CD14-positive monocyte (primary cell): ENCODE data around the gene CROT. TPM values are rescaled to one million over a fixed set of nuclear protein-coding genes. Genes with fewer than 3 reads are reported as not detected.

Source experiments
- DNase-seq, 3 donors: peaks; one replicate each; pipeline ENCODE4 v3.0.0-alpha.2; 2011 to 2022
- H2AFZ ChIP-seq: 2 replicates; pipeline ENCODE4 v1.6.0; 2012; ENCODE audit warnings: mild to moderate bottlenecking, low read depth, low read length, inconsistent platforms; ENCODE audit not compliant: insufficient read depth, poor library complexity, severe bottlenecking
- H3K27ac ChIP-seq, 2 donors: 1 replicate in 1 of 2; 2 replicates in 1 of 2; pipeline ENCODE4 v1.5.1; 2012 to 2013; ENCODE audit warnings: low read length in 2 of 2, control low read depth in 1 of 2, inconsistent platforms in 1 of 2, low read depth in 1 of 2, mild to moderate bottlenecking in 1 of 2
- H3K27me3 ChIP-seq, 2 donors: one replicate each; pipeline versions ENCODE4 v1.6.0 to v1.6.1; 2011 to 2013; ENCODE audit warnings: low read length in 2 of 2; ENCODE audit not compliant: control insufficient read depth in 2 of 2, insufficient read depth in 2 of 2
- H3K36me3 ChIP-seq, 2 donors: replicated peaks in 1 of 2; 1 replicate in 1 of 2; 2 replicates in 1 of 2; pipeline versions ENCODE4 v1.5.1 to v1.6.1; 2012 to 2013; ENCODE audit warnings: low read length in 2 of 2, control low read depth in 1 of 2, inconsistent platforms in 1 of 2, mild to moderate bottlenecking in 1 of 2; ENCODE audit not compliant: insufficient read depth in 2 of 2, control insufficient read depth in 1 of 2
- H3K4me1 ChIP-seq, 2 donors: 1 replicate in 1 of 2; 2 replicates in 1 of 2; pipeline versions ENCODE4 v1.5.1 to v1.6.1; 2012 to 2013; ENCODE audit warnings: low read length in 2 of 2, control low read depth in 1 of 2, inconsistent platforms in 1 of 2, mild to moderate bottlenecking in 1 of 2, moderate library complexity in 1 of 2; ENCODE audit not compliant: insufficient read depth in 2 of 2, control insufficient read depth in 1 of 2
- H3K4me2 ChIP-seq: replicated peaks from 2 replicates; pipeline ENCODE3; 2012; ENCODE audit warnings: low read length, moderate library complexity, mild to moderate bottlenecking; ENCODE audit not compliant: poor library complexity, severe bottlenecking; ENCODE audit errors: extremely low read depth
- H3K4me3 ChIP-seq, 3 experiments: fragments of 200-600 bp in 1 of 3; sonication (generic) in 1 of 3; replicated peaks in 1 of 3; 1 replicate in 2 of 3; 2 replicates in 1 of 3; pipeline ENCODE4 v1.5.1; 2011 to 2013; ENCODE audit warnings: low read length in 3 of 3, mild to moderate bottlenecking in 3 of 3, control low read depth in 2 of 3, low read depth in 2 of 3, inconsistent platforms in 1 of 3, moderate library complexity in 1 of 3
- H3K79me2 ChIP-seq: 2 replicates; pipeline ENCODE4 v1.6.0; 2012; ENCODE audit warnings: mild to moderate bottlenecking, control low read depth, inconsistent platforms, low read length, moderate library complexity; ENCODE audit not compliant: insufficient read depth
- H3K9ac ChIP-seq: 2 replicates; pipeline ENCODE4 v1.6.0; 2017; ENCODE audit warnings: low read length, mild to moderate bottlenecking; ENCODE audit not compliant: insufficient read depth, poor library complexity, severe bottlenecking
- H3K9me3 ChIP-seq, 2 donors: replicated peaks in 1 of 2; 1 replicate in 1 of 2; 2 replicates in 1 of 2; pipeline versions ENCODE4 v1.5.1 to v1.6.1; 2012 to 2013; ENCODE audit warnings: low read length in 2 of 2, control low read depth in 1 of 2; ENCODE audit not compliant: control insufficient read depth in 1 of 2, insufficient read depth in 1 of 2
- H4K20me1 ChIP-seq: 2 replicates; pipeline ENCODE4 v1.6.0; 2012; ENCODE audit warnings: mild to moderate bottlenecking, low read length, control low read depth, moderate library complexity; ENCODE audit not compliant: insufficient read depth
- H3K27ac Mint-ChIP-seq, 7 donors: one replicate each; pipeline ENCODE4 v1.8.0; 2020; ENCODE audit warnings: mild to moderate bottlenecking in 7 of 7, mixed read lengths in 7 of 7, moderate library complexity in 6 of 7, inconsistent platforms in 2 of 7
- H3K27me3 Mint-ChIP-seq, 3 donors: one replicate each; pipeline ENCODE4 v1.8.0; 2021 to 2022; ENCODE audit warnings: low read depth in 3 of 3, mild to moderate bottlenecking in 3 of 3, mixed read lengths in 3 of 3, moderate library complexity in 3 of 3, inconsistent platforms in 1 of 3
- H3K36me3 Mint-ChIP-seq, 2 donors: one replicate each; pipeline ENCODE4 v1.8.0; 2020; ENCODE audit warnings: mixed read lengths in 2 of 2, inconsistent platforms in 1 of 2, mild to moderate bottlenecking in 1 of 2
- H3K4me1 Mint-ChIP-seq: one replicate; pipeline ENCODE4 v1.8.0; 2020; ENCODE audit warnings: mild to moderate bottlenecking, mixed read lengths
- H3K4me3 Mint-ChIP-seq, 2 donors: one replicate each; pipeline ENCODE4 v1.8.0; 2020; ENCODE audit warnings: mild to moderate bottlenecking in 2 of 2, mixed read lengths in 2 of 2, moderate library complexity in 1 of 2
- H3K9me3 Mint-ChIP-seq, 7 donors: one replicate each; pipeline ENCODE4 v1.8.0; 2020 to 2022; ENCODE audit warnings: mixed read lengths in 7 of 7, mild to moderate bottlenecking in 6 of 7, moderate library complexity in 6 of 7, inconsistent platforms in 2 of 7
- WGBS: methylation state at CpG from one replicate; pipeline ENCODE4 v1.1.5; 2013; ENCODE audit warnings: missing lambda C conversion rate; ENCODE audit not compliant: insufficient coverage; 5-methylcytosine and 5-hydroxymethylcytosine counted together
- intact Hi-C, 2 donors: fragments of 100-400 bp; cut with micrococcal nuclease; formaldehyde crosslinking; loops; one replicate each; pipeline versions ENCODE4 v1.15.0 to v1.15.1; 2023
- polyA plus RNA-seq, 3 donors: library from polyadenylated mRNA; depleted of rRNA in 1 of 3; unstranded in 2 of 3; stranded (reverse) in 1 of 3; fragments of 300-500 nt in 2 of 3; fragments of >200 nt in 1 of 3; fragmentation: Illumina TruSeq in 2 of 3; gene quantifications; 1 replicate in 2 of 3; 2 replicates in 1 of 3; pipeline ENCODE4 v1.2.3, GENCODE V29; 2012 to 2021
- TF ChIP-seq, protein P1 (sequence below): fragments of 200-600 bp; IDR thresholded peaks from one replicate; pipeline ENCODE4 v1.8.0; 2022; ENCODE audit warnings: antibody characterized with exemption, mild to moderate bottlenecking

Gene CROT
- polyA plus RNA-seq, 3 donors: 1.1 to 2.2 (median 1.4) TPM

DNA sequence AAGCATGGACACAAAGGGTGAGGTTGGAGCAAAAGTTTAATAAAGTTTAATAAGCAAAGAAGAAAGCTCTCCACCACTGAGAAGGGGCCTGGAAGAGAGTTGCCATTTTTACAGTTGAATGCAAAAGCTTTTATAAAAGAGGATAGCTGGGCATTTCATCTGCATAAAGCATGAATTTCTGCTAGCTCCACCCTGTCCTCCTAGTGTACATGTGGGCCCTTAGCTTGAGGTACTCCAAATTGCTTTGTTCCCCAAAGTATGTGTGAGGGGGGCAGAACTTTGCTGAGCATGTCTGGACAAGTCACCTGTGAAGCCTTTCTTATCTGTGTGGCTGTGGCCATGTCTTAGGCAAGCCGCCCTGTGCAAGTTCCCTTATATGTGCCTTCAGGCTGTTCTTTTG, 22.6 kb upstream of the CROT start:
- peaks cover 1 to 5% of the 10 kb centered on the region in 2 donors for H3K36me3 Mint-ChIP-seq
- H3K36me3 ChIP-seq: no peaks in the 10 kb centered on the region
- H3K4me3 Mint-ChIP-seq: no peak overlapping the region
- H3K9me3 ChIP-seq: peaks cover 19 to 20% of the 10 kb centered on the region in 2 donors
- no peak overlapping the region for H3K4me3 ChIP-seq
- no peak for DNase-seq
- peaks cover 10 to 37% (median 21%) of the 10 kb centered on the region in 7 donors for H3K9me3 Mint-ChIP-seq
- WGBS: no CpG with 5 or more reads among the region's 1 CpG
- no peaks in the 10 kb centered on the region for H4K20me1 ChIP-seq
- no peak overlapping the region for H3K27ac Mint-ChIP-seq
- H3K9ac ChIP-seq: no peak overlapping the region
- no peaks in the 10 kb centered on the region for H3K4me1 Mint-ChIP-seq
- no peaks in the 10 kb centered on the region for H3K4me1 ChIP-seq
- intact Hi-C loops: no loop called here
- no peaks in the 10 kb centered on the region for H3K27me3 ChIP-seq
- no peak overlapping the region for H2AFZ ChIP-seq
- no peaks in the 10 kb centered on the region for H3K27me3 Mint-ChIP-seq
- no peak overlapping the region for H3K4me2 ChIP-seq
- TF ChIP-seq, protein P1, sequence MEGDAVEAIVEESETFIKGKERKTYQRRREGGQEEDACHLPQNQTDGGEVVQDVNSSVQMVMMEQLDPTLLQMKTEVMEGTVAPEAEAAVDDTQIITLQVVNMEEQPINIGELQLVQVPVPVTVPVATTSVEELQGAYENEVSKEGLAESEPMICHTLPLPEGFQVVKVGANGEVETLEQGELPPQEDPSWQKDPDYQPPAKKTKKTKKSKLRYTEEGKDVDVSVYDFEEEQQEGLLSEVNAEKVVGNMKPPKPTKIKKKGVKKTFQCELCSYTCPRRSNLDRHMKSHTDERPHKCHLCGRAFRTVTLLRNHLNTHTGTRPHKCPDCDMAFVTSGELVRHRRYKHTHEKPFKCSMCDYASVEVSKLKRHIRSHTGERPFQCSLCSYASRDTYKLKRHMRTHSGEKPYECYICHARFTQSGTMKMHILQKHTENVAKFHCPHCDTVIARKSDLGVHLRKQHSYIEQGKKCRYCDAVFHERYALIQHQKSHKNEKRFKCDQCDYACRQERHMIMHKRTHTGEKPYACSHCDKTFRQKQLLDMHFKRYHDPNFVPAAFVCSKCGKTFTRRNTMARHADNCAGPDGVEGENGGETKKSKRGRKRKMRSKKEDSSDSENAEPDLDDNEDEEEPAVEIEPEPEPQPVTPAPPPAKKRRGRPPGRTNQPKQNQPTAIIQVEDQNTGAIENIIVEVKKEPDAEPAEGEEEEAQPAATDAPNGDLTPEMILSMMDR: no peak
- no peak overlapping the region for H3K27ac ChIP-seq
- no peaks in the 10 kb centered on the region for H3K79me2 ChIP-seq

DNA sequence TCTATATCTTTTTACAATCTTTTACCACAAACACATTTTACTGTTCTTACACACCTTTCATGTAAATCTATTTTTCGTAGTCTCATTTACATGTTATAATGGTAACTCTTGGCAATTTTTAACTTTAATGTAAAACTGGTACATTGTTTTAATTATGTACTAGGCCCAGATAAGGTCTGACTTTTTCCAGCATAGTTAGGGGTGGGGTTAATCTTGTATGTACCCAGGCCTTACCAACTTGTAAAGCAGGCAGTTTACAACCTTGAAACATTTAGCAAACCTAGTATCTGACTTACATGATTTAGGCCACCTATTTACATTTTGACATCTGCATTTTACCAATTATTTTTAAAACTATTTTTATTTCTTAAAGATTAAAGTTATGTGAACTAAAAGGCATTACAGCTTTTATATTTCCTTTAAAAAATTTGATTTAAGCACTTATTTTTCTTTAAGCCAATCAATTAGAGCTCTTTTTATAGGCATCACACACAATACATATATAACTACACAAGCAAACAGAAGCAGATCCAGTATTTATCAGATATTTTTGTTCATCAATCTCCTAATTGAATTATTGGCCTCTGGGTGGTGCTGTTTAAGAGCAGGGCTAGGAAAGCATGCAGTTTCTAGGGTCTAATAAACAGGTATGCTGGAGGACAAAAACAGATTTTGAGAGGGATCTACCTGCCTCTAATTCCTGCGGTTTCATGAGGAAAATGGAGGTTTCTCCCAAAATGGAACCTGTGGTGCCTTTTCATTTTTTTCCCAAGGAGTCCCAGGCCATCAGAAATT, 19.7 kb upstream of the CROT start:
- H3K79me2 ChIP-seq: no peaks in the 10 kb centered on the region
- no peak overlapping the region for H3K4me3 ChIP-seq
- no peaks in the 10 kb centered on the region for H3K27me3 Mint-ChIP-seq
- no peak overlapping the region for H3K4me3 Mint-ChIP-seq
- H3K9ac ChIP-seq: no peak overlapping the region
- no peaks in the 10 kb centered on the region for H3K27me3 ChIP-seq
- TF ChIP-seq, protein P1: no peak
- peaks cover 9 to 15% of the 10 kb centered on the region in 2 donors for H3K36me3 Mint-ChIP-seq
- H4K20me1 ChIP-seq: no peaks in the 10 kb centered on the region
- H3K9me3 ChIP-seq: peaks cover 42 to 45% of the 10 kb centered on the region in 2 donors
- peaks cover 28 to 64% (median 49%) of the 10 kb centered on the region in 7 donors for H3K9me3 Mint-ChIP-seq
- DNase-seq: no peak
- H2AFZ ChIP-seq: no peak overlapping the region
- no peak overlapping the region for H3K27ac ChIP-seq
- no peak overlapping the region for H3K27ac Mint-ChIP-seq
- 100% methylated on average over 1 of the region's 2 CpGs for WGBS
- intact Hi-C loops: no loop called here
- no peaks in the 10 kb centered on the region for H3K4me1 ChIP-seq
- no peak overlapping the region for H3K4me2 ChIP-seq
- H3K36me3 ChIP-seq: peaks cover 0 to 10% of the 10 kb centered on the region in 2 donors
- no peaks in the 10 kb centered on the region for H3K4me1 Mint-ChIP-seq
